Progenitor cell of endocrine pancreas (in vitro differentiated cells): ENCODE data around the gene NRBP1. TPM values are rescaled to one million over a fixed set of nuclear protein-coding genes. Genes with fewer than 3 reads are reported as not detected.
A peak's percentile ranks its signal among the peaks of the same experiment; 100 is the strongest.

ENCODE experiments used
- DNase-seq: peaks from one replicate; pipeline ENCODE4 v3.0.0; 2021; ENCODE audit warnings: low spot score; ENCODE audit not compliant: unreplicated experiment
- H3K27ac Mint-ChIP-seq: 2 replicates; pipeline ENCODE4 v1.8.0; 2021; ENCODE audit warnings: mild to moderate bottlenecking, moderate library complexity, mixed read lengths
- H3K27me3 Mint-ChIP-seq: 2 replicates; pipeline ENCODE4 v1.8.0; 2021; ENCODE audit warnings: mixed read lengths
- H3K36me3 Mint-ChIP-seq: 2 replicates; pipeline ENCODE4 v1.8.0; 2022; ENCODE audit warnings: mixed read lengths; ENCODE audit not compliant: insufficient read depth
- H3K4me1 Mint-ChIP-seq: 2 replicates; pipeline ENCODE4 v1.8.0; 2021; ENCODE audit warnings: low read depth, mixed read lengths
- H3K4me3 Mint-ChIP-seq: 2 replicates; pipeline ENCODE4 v1.8.0; 2021; ENCODE audit warnings: low read depth, mild to moderate bottlenecking, moderate library complexity, mixed read lengths
- H3K9me3 Mint-ChIP-seq: 2 replicates; pipeline ENCODE4 v1.8.0; 2021; ENCODE audit warnings: low read depth, mixed read lengths
- CTCF ChIP-seq: fragments of 200-600 bp; sonication (generic); IDR thresholded peaks from one replicate; pipeline ENCODE4 v1.5.0; 2021; ENCODE audit warnings: antibody characterized with exemption, mild to moderate bottlenecking; ENCODE audit not compliant: unreplicated experiment
- total RNA-seq: library from RNA; stranded (reverse); gene quantifications from 2 replicates; pipeline ENCODE4 v1.2.1, GENCODE V29; 2021

The NRBP1 gene
- total RNA-seq, 1 donor from 2014 or later: 120 TPM

- peak; percentile 73 for DNase-seq
- H3K4me1 Mint-ChIP-seq: peaks cover 2% of the 10 kb centered on the region
- H3K36me3 Mint-ChIP-seq: peaks cover 35% of the 10 kb centered on the region
- H3K4me3 Mint-ChIP-seq: peak within 1 kb of the TSS; percentile 68
- H3K27me3 Mint-ChIP-seq: no peaks in the 10 kb centered on the region
- no peaks in the 10 kb centered on the region for H3K9me3 Mint-ChIP-seq
- peak; percentile 62 for TF ChIP-seq CTCF
- peak within 1 kb of the TSS; percentile 72 for H3K27ac Mint-ChIP-seq
These were observed 13.8 kb downstream of the NRBP1 start, which contains the start of gene KRTCAP3 for GRCh38 chr2:27441958-27442919. Gene KRTCAP3 (plus strand): TSS chr2:27442381. CDS start chr2:27442413, 32 bp downstream.

- no peak for TF ChIP-seq CTCF
- Mint-ChIP-seq H3K9me3 (no peaks in the 10 kb centered on the region), H3K27ac (peak overlapping the region; percentile 72), H3K4me1 (peaks cover 2% of the 10 kb centered on the region), H3K27me3 (no peaks in the 10 kb centered on the region), H3K36me3 (peaks cover 36% of the 10 kb centered on the region), H3K4me3 (peak overlapping the region; percentile 68)
- no peak for DNase-seq
These were observed 14.5 kb downstream of the NRBP1 start for GRCh38 chr2:27442920-27443282.

GRCh38 chr2:27445155-27445554 lies 16.7 kb downstream of the NRBP1 start:
- no peaks in the 10 kb centered on the region for H3K27me3 Mint-ChIP-seq
- no peaks in the 10 kb centered on the region for H3K9me3 Mint-ChIP-seq
- no peak for TF ChIP-seq CTCF
- H3K4me1 Mint-ChIP-seq: peaks cover 2% of the 10 kb centered on the region
- DNase-seq: no peak
- H3K4me3 Mint-ChIP-seq: no peak overlapping the region
- H3K27ac Mint-ChIP-seq: no peak overlapping the region
- H3K36me3 Mint-ChIP-seq: peaks cover 33% of the 10 kb centered on the region

GRCh38 chr2:27445615-27446014 lies 17.2 kb downstream of the NRBP1 start:
- H3K27ac Mint-ChIP-seq: no peak overlapping the region
- H3K9me3 Mint-ChIP-seq: no peaks in the 10 kb centered on the region
- no peak for DNase-seq
- H3K36me3 Mint-ChIP-seq: peaks cover 28% of the 10 kb centered on the region
- no peak overlapping the region for H3K4me3 Mint-ChIP-seq
- TF ChIP-seq CTCF: no peak
- H3K27me3 Mint-ChIP-seq: no peaks in the 10 kb centered on the region
- H3K4me1 Mint-ChIP-seq: peaks cover 2% of the 10 kb centered on the region

- Mint-ChIP-seq H3K27ac (no peak overlapping the region), H3K36me3 (peaks cover 25% of the 10 kb centered on the region), H3K4me3 (no peak overlapping the region), H3K4me1 (peaks cover 2% of the 10 kb centered on the region), H3K9me3 (no peaks in the 10 kb centered on the region), H3K27me3 (no peaks in the 10 kb centered on the region)
- no peak for TF ChIP-seq CTCF
- DNase-seq: no peak
These were observed 17.6 kb downstream of the NRBP1 start for GRCh38 chr2:27446057-27446456.
